22Rv1 (cell line): ENCODE measurements around the gene PHF21A.

Source experiments
- ZFX ChIP-seq: fragments of 450-650 bp; IDR thresholded peaks from 2 replicates; pipeline ENCODE4 v1.6.1; 2017; ENCODE audit warnings: antibody characterized with exemption, borderline replicate concordance
- TF ChIP-seq, protein P1 (sequence below): fragments of 450-650 bp; IDR thresholded peaks from 2 replicates; pipeline ENCODE4 v1.5.1; 2017; ENCODE audit warnings: mild to moderate bottlenecking

GRCh38 chr11:45936511-45937054 lies 184.7 kb downstream of the PHF21A start:
- TF ChIP-seq, protein P1, sequence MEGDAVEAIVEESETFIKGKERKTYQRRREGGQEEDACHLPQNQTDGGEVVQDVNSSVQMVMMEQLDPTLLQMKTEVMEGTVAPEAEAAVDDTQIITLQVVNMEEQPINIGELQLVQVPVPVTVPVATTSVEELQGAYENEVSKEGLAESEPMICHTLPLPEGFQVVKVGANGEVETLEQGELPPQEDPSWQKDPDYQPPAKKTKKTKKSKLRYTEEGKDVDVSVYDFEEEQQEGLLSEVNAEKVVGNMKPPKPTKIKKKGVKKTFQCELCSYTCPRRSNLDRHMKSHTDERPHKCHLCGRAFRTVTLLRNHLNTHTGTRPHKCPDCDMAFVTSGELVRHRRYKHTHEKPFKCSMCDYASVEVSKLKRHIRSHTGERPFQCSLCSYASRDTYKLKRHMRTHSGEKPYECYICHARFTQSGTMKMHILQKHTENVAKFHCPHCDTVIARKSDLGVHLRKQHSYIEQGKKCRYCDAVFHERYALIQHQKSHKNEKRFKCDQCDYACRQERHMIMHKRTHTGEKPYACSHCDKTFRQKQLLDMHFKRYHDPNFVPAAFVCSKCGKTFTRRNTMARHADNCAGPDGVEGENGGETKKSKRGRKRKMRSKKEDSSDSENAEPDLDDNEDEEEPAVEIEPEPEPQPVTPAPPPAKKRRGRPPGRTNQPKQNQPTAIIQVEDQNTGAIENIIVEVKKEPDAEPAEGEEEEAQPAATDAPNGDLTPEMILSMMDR, result no peak
- TF ChIP-seq ZFX, result no peak
